NCI-H1105 treated with DMSO at 0.1 percent for 48 hours (cell line): ENCODE results near the gene LRPAP1.
"Not testable (repeated sequence)": the region's sequence is repeated elsewhere in the genome, so short reads cannot be mapped to it uniquely, and the experiment has no call there.

Source experiments
- DNase-seq: peaks from one replicate; lab custom pipeline; 2025; lab: John Stamatoyannopoulos, UW

Gene LRPAP1

GRCh38 chr4:3560465-3560864, 28.2 kb upstream of the LRPAP1 start:
- DNase-seq = not testable (repeated sequence)

GRCh38 chr4:3559381-3560290, 27.4 kb upstream of the LRPAP1 start:
- DNase-seq = not testable (repeated sequence)

- DNase-seq = not testable (repeated sequence)
These were observed 26.3 kb upstream of the LRPAP1 start for GRCh38 chr4:3558514-3558836.

DNA sequence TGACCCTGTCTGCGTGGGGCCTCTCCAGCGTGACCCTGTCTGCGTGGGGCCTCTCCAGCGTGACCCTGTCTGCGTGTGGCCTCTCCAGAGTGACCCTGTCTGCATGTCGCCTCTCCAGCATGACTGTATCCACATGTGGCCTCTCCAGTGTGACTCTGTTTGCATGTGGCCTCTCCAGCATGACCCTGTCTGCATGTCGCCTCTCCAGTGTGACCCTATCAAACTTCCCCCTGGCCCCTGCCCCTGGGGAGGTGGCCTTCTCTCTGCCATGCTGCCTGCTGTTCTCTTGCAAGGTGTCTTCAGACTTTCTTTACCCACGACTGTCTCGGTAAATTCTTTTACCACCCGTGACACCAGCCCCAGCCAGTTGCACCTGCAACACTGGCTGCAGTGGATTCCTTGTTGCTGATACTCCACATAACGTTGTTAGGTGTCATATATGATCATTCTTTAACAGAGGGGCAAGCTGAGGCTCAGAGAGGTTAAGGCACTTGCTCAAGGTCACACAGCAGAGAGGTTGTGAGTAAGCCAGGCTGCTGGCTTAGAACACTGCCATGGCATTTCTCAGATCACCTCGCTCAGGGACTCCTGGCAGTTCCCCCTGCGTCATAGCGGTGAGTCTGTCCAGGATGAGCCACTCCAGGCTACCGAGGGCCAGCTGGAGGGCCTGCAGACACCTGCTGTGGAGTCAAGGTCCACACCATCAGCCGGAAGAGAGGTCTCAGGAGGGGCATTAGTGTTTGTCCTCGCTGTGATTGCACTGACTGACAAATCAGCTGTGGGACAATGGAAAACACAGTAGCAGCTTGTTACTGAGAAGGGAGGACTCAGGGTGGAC, 25.7 kb upstream of the LRPAP1 start:
- not testable (repeated sequence) for DNase-seq

DNA sequence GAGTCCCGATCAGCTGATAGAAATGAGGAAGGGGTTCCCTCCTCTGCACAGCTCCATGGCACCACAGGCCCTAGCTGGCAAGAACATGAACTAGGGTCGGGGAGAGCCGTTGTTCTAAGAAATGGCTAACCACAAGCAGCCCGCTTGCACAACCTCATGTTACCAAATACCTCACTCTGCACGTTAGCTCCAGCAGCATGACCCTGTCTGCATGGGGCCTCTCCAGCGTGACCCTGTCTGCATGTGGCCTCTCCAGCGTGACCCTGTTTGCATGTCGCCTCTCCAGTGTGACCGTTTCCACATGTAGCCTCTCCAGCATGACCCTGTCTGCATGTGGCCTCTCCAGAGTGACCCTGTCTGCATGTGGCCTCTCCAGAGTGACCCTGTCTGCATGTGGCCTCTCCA, 24.9 kb upstream of the LRPAP1 start:
- not testable (repeated sequence) for DNase-seq

DNA sequence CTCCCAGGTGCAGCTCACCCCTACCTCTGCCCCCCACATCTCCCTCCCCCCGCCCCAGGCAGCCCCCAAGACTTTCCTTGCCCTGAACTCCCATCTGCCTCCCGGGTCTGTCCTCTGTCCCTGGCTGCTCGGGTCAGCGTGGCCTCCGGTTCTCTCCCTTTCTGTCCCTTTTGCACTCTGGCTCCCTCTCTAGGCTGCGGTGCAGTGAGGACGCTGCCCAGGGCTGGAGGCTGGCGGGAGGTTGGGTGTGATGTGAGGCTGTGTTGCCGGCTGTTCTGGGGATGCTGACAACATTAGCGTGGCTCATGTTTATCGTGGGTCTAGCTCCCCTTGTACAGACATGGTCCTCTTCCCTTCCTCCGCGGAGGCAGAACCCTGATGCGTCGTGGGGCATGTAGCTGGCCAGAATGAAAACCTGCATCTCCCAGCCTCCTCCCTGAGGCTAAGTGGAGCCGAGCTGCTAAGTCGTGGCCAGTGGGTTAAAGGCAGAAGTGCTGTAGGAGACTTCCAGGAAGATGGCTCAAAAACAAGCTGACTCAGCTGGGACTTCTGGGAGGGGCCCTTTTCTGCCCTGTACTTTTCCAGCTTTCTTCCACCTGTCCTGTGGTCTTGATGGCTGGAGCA, 24.1 kb upstream of the LRPAP1 start:
- DNase-seq = not testable (repeated sequence)

DNA sequence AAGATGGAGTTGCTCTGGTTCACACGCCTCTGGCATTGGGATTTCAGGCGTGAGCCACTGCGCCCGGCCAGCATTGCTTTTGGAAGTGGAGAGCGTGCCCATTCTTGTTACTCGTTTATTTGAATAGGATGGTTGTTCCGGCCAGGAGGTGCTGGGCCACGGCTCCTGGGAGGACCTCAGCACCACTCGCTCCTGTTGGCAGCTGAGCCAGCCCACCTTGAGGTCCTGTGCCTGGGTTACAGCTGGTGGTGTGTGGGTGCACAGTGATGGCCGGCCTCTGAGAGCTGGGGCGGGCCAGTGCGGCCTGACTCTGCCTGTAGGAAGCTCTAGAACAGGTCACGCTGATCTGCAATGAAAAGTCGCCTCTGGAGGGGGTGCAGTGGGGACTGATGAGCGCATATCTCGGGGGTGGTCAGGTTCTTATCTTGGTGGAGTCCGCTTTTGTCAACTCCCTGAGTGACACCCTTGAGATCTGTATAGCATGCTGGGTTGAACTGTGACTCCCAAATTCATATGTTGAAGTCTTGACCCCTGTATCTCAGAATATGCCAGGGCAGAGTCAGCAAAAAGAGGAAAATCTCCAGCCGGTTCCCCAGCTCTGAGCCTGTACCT, 23.3 kb upstream of the LRPAP1 start:
- DNase-seq = not testable (repeated sequence)

- DNase-seq = not testable (repeated sequence)
These were observed 19.1 kb upstream of the LRPAP1 start for GRCh38 chr4:3551366-3551765.

- not testable (repeated sequence) for DNase-seq
These were observed 18.6 kb upstream of the LRPAP1 start for GRCh38 chr4:3550792-3551325.

DNA sequence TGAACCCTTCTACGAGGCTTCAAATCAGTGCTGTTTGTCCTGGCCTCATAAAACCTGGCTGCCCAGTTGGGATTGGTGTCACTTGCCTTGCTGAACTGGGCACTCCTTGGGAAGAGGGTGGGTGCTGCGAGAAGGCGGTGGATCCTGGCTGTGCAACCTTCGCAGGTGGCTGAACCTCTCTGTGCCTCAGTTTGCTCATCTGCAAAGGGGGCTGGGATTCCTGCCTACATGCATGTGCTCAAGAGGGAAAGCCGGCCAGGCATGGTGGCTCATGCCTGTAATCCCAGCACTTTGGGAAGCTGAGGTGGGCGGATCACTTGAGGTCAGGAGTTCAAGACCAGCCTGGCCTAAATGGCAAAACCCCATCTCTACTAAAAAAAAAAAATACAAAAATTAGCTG, 17.8 kb upstream of the LRPAP1 start:
- not testable (repeated sequence) for DNase-seq

GRCh38 chr4:3549694-3550001, 17.4 kb upstream of the LRPAP1 start:
- not testable (repeated sequence) for DNase-seq

DNA sequence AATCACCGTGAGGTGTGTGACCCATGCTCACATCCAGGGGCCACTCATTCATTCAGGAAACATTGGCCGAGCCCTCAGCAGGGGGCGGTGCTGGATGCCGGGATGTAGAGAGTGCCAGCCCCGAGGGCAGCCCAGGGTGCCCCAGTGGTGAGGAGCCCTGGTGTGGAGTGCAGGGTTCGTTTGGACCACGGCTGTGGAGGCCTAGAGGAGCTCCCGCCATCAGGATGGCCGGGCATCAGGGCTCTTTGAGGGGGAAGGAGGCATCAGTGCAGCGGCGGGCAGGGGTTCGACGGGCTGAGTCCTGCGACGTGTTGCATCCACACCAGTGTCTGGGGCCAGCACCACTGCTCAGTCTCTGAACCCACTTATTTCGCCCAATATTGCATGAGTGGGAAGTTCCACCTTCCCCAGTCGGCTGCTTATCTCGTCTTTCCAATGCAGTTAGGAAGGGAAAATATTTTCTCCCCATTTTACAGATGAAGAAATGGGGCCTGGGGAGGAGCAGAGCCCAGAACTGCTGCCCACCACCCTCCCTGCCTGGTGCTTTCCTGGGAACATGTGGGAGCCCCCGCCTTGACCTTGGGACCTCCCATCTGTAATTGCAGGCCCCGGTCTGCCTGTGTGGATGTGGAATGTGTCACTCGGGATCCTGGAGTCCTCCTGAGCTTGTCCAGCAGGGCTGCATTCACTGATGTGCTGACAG, 16.9 kb upstream of the LRPAP1 start:
- not testable (repeated sequence) for DNase-seq

DNA sequence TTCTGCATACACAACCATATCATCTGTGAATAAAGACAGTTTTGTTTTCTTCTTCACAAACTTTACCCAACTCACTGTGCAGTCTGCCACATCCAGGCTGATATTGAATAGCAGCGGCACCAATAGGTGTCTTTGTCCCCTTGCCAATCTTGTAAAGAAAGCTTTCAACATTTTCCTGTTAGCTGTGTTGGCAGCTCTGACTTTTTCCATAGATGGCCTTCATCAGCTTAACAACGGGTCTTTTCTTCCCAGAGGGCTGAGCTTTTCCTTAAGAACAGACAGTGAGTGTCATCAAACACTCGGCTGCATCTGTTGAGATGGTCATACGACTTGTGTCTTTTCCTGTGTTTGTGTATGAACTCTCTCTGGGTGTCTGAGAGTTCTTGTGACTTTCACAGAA, 14.5 kb upstream of the LRPAP1 start:
- not testable (repeated sequence) for DNase-seq

DNA sequence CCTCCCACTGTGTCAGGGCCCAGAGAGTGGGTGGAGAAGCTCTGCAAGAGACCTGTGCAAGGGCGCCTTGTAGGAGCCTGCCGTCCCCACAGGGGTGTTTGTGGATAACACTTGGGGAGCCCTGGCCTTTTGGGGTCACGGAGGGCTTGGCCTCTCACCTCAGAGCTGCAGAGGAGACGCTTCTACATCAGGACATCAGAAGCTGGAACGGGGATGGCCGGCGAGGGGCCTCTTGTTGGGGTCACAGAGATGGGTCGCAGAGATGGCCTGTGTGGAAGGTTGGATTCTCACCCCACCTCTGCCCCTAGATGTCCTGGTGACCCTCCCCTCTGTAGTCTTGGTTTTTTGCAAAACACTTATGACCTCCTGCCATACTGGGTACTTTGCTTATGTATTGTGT, 13.1 kb upstream of the LRPAP1 start:
- not testable (repeated sequence) for DNase-seq

DNA sequence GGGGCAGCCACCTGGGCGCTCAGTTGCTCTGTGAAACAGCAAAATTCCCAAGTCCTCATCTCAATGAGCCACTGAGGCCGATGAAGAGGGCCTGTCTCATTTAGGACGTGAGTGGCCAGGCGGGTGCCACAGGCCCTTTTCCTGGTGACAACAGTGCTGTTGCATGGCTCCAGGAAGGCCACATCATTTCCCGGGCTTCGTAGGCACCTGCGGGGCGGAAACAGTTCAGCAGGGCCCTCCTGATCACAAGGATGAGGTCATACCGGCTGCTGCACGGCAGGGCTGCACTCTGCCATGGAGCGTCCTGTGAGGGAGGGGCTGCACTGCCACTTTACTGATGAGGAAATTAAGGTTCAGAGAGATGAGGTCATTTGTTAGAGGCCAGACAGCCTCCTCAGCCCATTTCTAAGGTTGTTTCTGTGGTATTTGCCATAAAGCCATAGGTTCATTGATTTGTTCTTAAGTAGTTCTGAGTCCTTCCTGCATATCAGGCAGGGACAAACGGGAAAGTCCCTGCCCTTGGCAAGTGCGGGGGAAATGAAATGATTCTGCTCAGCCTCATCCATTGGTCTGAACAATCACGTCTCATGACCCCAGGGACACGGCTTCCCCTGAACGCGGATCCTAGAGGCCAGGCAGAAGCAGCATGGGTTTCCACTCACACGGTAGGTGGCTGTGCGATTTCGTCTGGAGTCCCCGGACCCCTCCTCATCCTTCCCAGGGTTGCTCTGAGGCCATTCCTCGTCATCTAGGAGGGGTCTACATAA, 12.2 kb upstream of the LRPAP1 start:
- not testable (repeated sequence) for DNase-seq

DNA sequence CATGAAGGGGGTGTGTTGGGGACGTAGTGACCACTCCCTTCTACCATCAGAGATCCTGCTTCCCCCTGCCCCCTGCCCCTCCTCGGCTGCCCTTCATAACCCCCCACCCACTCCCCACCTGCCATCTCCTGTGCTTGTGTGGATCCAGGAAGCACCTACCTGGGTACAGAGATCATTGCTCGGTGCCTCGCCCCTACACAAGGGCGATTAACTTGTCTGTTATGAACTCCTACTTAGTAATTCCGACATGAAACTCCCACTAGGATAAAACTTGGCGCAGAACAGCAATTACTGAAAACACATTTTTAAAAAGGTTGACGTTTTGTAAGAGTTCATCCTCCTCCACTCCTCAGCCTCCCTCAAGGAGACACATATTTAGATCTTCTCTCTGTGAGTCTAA, 11.2 kb upstream of the LRPAP1 start:
- not testable (repeated sequence) for DNase-seq

- DNase-seq = not testable (repeated sequence)
These were observed 6.7 kb upstream of the LRPAP1 start for GRCh38 chr4:3538906-3539305.

- not testable (repeated sequence) for DNase-seq
These were observed 3.6 kb upstream of the LRPAP1 start for GRCh38 chr4:3535812-3536211.

DNA sequence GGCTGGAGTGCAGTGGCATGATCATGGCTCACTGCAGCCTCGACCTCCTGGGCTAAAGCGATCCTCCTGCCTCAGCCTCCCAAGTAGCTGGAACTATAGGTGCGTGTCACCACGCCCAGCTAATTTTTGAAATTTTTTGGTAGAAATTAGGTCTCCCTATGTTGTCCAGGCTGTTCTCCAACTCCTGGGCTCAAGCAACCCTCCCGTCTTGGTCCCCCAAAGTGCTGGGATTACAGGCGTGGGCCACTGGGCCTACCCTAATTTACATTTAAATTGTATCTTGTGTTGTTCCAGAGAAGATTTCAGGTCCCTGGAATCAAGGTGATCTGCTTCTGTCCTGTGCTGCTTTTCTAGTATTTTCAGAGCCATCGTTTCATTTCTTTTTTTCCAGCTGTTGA, 1.2 kb upstream of the LRPAP1 start:
- DNase-seq = no peak

- DNase-seq = no peak
These were observed 665 bp upstream of the LRPAP1 start for GRCh38 chr4:3532751-3533422.
